ENCODE results near the gene BMP8B. TPM values are rescaled to one million over a fixed set of nuclear protein-coding genes. Genes with fewer than 3 reads are reported as not detected.
"Not testable (repeated sequence)": the region's sequence is repeated elsewhere in the genome, so short reads cannot be mapped to it uniquely, and the experiment has no call there.

BMP8B gene
- total RNA-seq, 1 donor from 2014 or later: 0.10 TPM

GRCh38 chr1:39763619-39764374 is 24.9 kb downstream of the BMP8B start:
- H3K4me3 Mint-ChIP-seq (ENCODE audit: unreplicated experiment); H3K27me3 Mint-ChIP-seq (ENCODE audit: unreplicated experiment); H3K9me3 Mint-ChIP-seq (ENCODE audit: unreplicated experiment); DNase-seq (ENCODE audit: low spot score); H3K27ac Mint-ChIP-seq (ENCODE audit: unreplicated experiment); H3K4me1 Mint-ChIP-seq (ENCODE audit: unreplicated experiment); H3K36me3 Mint-ChIP-seq (ENCODE audit: low read depth, unreplicated experiment): not testable (repeated sequence)

GRCh38 chr1:39762550-39763540 is 25.8 kb downstream of the BMP8B start:
- Mint-ChIP-seq H3K9me3 (ENCODE audit: unreplicated experiment) (no peaks in the 10 kb centered on the region), H3K4me3 (ENCODE audit: unreplicated experiment) (no peak overlapping the region), H3K27ac (ENCODE audit: unreplicated experiment) (no peak overlapping the region), H3K36me3 (ENCODE audit: low read depth, unreplicated experiment) (peaks cover 11% of the 10 kb centered on the region), H3K27me3 (ENCODE audit: unreplicated experiment) (peaks cover 2% of the 10 kb centered on the region), H3K4me1 (ENCODE audit: unreplicated experiment) (no peaks in the 10 kb centered on the region)
- no peak for TF ChIP-seq CTCF (IDR thresholded peaks at IDR 0.05; ENCODE audit: unreplicated experiment)
- no peak for DNase-seq (ENCODE audit: low spot score)

GRCh38 chr1:39761557-39762260 is 27.0 kb downstream of the BMP8B start:
- H3K27ac Mint-ChIP-seq (ENCODE audit: unreplicated experiment): no peak overlapping the region
- no peak for TF ChIP-seq CTCF (IDR thresholded peaks at IDR 0.05; ENCODE audit: unreplicated experiment)
- no peaks in the 10 kb centered on the region for H3K9me3 Mint-ChIP-seq (ENCODE audit: unreplicated experiment)
- no peak for DNase-seq (ENCODE audit: low spot score)
- H3K36me3 Mint-ChIP-seq (ENCODE audit: low read depth, unreplicated experiment): peaks cover 17% of the 10 kb centered on the region
- no peak overlapping the region for H3K4me3 Mint-ChIP-seq (ENCODE audit: unreplicated experiment)
- peaks cover 2% of the 10 kb centered on the region for H3K27me3 Mint-ChIP-seq (ENCODE audit: unreplicated experiment)
- H3K4me1 Mint-ChIP-seq (ENCODE audit: unreplicated experiment): no peaks in the 10 kb centered on the region

GRCh38 chr1:39761016-39761415 is 27.6 kb downstream of the BMP8B start:
- H3K4me1 Mint-ChIP-seq (ENCODE audit: unreplicated experiment): no peaks in the 10 kb centered on the region
- peaks cover 21% of the 10 kb centered on the region for H3K36me3 Mint-ChIP-seq (ENCODE audit: low read depth, unreplicated experiment)
- H3K27ac Mint-ChIP-seq (ENCODE audit: unreplicated experiment): no peak overlapping the region
- no peaks in the 10 kb centered on the region for H3K9me3 Mint-ChIP-seq (ENCODE audit: unreplicated experiment)
- no peak for TF ChIP-seq CTCF (IDR thresholded peaks at IDR 0.05; ENCODE audit: unreplicated experiment)
- peaks cover 2% of the 10 kb centered on the region for H3K27me3 Mint-ChIP-seq (ENCODE audit: unreplicated experiment)
- DNase-seq (ENCODE audit: low spot score): no peak
- H3K4me3 Mint-ChIP-seq (ENCODE audit: unreplicated experiment): no peak overlapping the region
